ENCODE results near the gene TBL1Y. TPM values are rescaled to one million over a fixed set of nuclear protein-coding genes. Genes with fewer than 3 reads are reported as not detected.

The TBL1Y gene
- total RNA-seq, 1 experiment from 2014 or later: not detected

DNA sequence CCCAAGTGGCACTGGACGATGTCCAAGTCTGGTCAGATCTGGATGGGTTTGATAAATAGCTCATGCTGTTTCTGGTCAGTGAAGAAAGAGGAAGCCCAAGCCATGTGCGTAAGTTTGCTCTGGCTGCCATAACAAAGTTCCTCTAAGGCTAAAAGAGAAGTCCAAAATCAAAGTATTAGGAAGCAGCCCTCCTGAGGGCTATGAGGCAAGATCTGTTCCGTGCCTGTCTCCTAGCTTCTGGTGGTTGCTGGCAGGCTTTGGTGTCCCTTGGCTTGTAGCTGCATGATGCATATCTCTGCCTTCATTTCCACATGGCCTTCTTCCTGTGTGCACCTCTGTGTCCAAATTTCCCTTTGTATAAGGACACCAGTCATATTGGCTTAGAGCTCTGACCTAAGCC is 81.5 kb downstream of the TBL1Y start:
- DNase-seq (ENCODE audit: low spot score): no peak
- Histone ChIP-seq H3K27ac (ENCODE audit: low read depth, low read length, poor library complexity, severe bottlenecking) (no peak overlapping the region), H3K27me3 (replicated peaks; ENCODE audit: insufficient read depth, low read depth, low read length, poor library complexity) (no peaks in the 10 kb centered on the region), H3K4me3 (ENCODE audit: low read depth, low read length, poor library complexity, severe bottlenecking) (no peak overlapping the region), H3K36me3 (ENCODE audit: insufficient read depth, low read length, poor library complexity, severe bottlenecking) (no peaks in the 10 kb centered on the region), H3K4me1 (ENCODE audit: insufficient read depth, low read length, poor library complexity, severe bottlenecking) (no peaks in the 10 kb centered on the region), H3K9me3 (ENCODE audit: low read depth, low read length, poor library complexity, severe bottlenecking) (no peaks in the 10 kb centered on the region)
- TF ChIP-seq EZH2 (IDR thresholded peaks at IDR 0.05; ENCODE audit: borderline replicate concordance, low read depth, low read length, poor library complexity, severe bottlenecking): no peak
- TF ChIP-seq, protein P1, sequence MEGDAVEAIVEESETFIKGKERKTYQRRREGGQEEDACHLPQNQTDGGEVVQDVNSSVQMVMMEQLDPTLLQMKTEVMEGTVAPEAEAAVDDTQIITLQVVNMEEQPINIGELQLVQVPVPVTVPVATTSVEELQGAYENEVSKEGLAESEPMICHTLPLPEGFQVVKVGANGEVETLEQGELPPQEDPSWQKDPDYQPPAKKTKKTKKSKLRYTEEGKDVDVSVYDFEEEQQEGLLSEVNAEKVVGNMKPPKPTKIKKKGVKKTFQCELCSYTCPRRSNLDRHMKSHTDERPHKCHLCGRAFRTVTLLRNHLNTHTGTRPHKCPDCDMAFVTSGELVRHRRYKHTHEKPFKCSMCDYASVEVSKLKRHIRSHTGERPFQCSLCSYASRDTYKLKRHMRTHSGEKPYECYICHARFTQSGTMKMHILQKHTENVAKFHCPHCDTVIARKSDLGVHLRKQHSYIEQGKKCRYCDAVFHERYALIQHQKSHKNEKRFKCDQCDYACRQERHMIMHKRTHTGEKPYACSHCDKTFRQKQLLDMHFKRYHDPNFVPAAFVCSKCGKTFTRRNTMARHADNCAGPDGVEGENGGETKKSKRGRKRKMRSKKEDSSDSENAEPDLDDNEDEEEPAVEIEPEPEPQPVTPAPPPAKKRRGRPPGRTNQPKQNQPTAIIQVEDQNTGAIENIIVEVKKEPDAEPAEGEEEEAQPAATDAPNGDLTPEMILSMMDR (conservative IDR thresholded peaks at IDR 0.05; ENCODE audit: low read depth, low read length): no peak
- BruUV-seq (replicated peaks): no TSS peak
- intact Hi-C loops (cut with micrococcal nuclease; ENCODE audit: unreplicated experiment): no loop called here
- ChIA-PET POLR2A (ENCODE audit: low non-redundant PET) (no interaction called here), CTCF (no interaction called here)

- intact Hi-C loops (cut with micrococcal nuclease; ENCODE audit: unreplicated experiment): no loop called here
- Histone ChIP-seq H3K9me3 (ENCODE audit: low read depth, low read length, poor library complexity, severe bottlenecking) (no peaks in the 10 kb centered on the region), H3K27me3 (replicated peaks; ENCODE audit: insufficient read depth, low read depth, low read length, poor library complexity) (no peaks in the 10 kb centered on the region), H3K27ac (ENCODE audit: low read depth, low read length, poor library complexity, severe bottlenecking) (no peak overlapping the region), H3K4me3 (ENCODE audit: low read depth, low read length, poor library complexity, severe bottlenecking) (no peak overlapping the region), H3K36me3 (ENCODE audit: insufficient read depth, low read length, poor library complexity, severe bottlenecking) (no peaks in the 10 kb centered on the region), H3K4me1 (ENCODE audit: insufficient read depth, low read length, poor library complexity, severe bottlenecking) (no peaks in the 10 kb centered on the region)
- no TSS peak for BruUV-seq (replicated peaks)
- POLR2A ChIA-PET (ENCODE audit: low non-redundant PET): no interaction called here
- DNase-seq (ENCODE audit: low spot score): no peak
- TF ChIP-seq, protein P1 (conservative IDR thresholded peaks at IDR 0.05; ENCODE audit: low read depth, low read length): no peak
- no peak for TF ChIP-seq EZH2 (IDR thresholded peaks at IDR 0.05; ENCODE audit: borderline replicate concordance, low read depth, low read length, poor library complexity, severe bottlenecking)
- CTCF ChIA-PET: no interaction called here
Observed at GRCh38 chrY:6995987-6996386, 85.5 kb downstream of the TBL1Y start.

- no TSS peak for BruUV-seq (replicated peaks)
- intact Hi-C loops (cut with micrococcal nuclease; ENCODE audit: unreplicated experiment): no loop called here
- Histone ChIP-seq H3K4me3 (ENCODE audit: low read depth, low read length, poor library complexity, severe bottlenecking) (no peak overlapping the region), H3K27ac (ENCODE audit: low read depth, low read length, poor library complexity, severe bottlenecking) (no peak overlapping the region), H3K9me3 (ENCODE audit: low read depth, low read length, poor library complexity, severe bottlenecking) (no peaks in the 10 kb centered on the region), H3K27me3 (replicated peaks; ENCODE audit: insufficient read depth, low read depth, low read length, poor library complexity) (no peaks in the 10 kb centered on the region), H3K4me1 (ENCODE audit: insufficient read depth, low read length, poor library complexity, severe bottlenecking) (no peaks in the 10 kb centered on the region), H3K36me3 (ENCODE audit: insufficient read depth, low read length, poor library complexity, severe bottlenecking) (no peaks in the 10 kb centered on the region)
- ChIA-PET POLR2A (ENCODE audit: low non-redundant PET) (no interaction called here), CTCF (no interaction called here)
- TF ChIP-seq, protein P1 (conservative IDR thresholded peaks at IDR 0.05; ENCODE audit: low read depth, low read length): no peak
- TF ChIP-seq EZH2 (IDR thresholded peaks at IDR 0.05; ENCODE audit: borderline replicate concordance, low read depth, low read length, poor library complexity, severe bottlenecking): no peak
- DNase-seq (ENCODE audit: low spot score): no peak
Observed at GRCh38 chrY:6997503-6998066, 87.1 kb downstream of the TBL1Y start.

Measured in A673 (cell line).